IMR-90 (cell line): Measurements from ENCODE around the gene SPINDOC. TPM values are rescaled to one million over a fixed set of nuclear protein-coding genes. Genes with fewer than 3 reads are reported as not detected.

Source experiments
- ATAC-seq: fragments of 200-7000 bp; cut with Tn5 transposase; 2 replicates; pipeline ENCODE4 v1.9.1; 2020; ENCODE audit warnings: low read depth, mild to moderate bottlenecking, moderate library complexity
- BruUV-seq: library from RNA; stranded (reverse); fragments of 400-500 nt; replicated peaks from 2 replicates; lab custom pipeline; 2021; lab: Mats Ljungman, UMichigan
- CTCF ChIA-PET: fragments of 300-600 bp; formaldehyde crosslinking; extraction: SDS; loops from one replicate; lab custom pipeline; 2021; ENCODE audit warnings: antibody characterized with exemption; lab: Yijun Ruan, JAX
- POLR2A ChIA-PET: fragments of 300-600 bp; sonication (Branson Sonifier 250); formaldehyde crosslinking; loops from one replicate; lab custom pipeline; 2022; ENCODE audit warnings: antibody characterized with exemption; ENCODE audit not compliant: unreplicated experiment; lab: Charles Lee
- DNase-seq: peaks from one replicate; pipeline ENCODE4 v3.0.0; 2013
- H2AFZ ChIP-seq: replicated peaks from 2 replicates; pipeline ENCODE3; 2013; ENCODE audit warnings: low read length, mild to moderate bottlenecking; ENCODE audit not compliant: poor library complexity
- H2AK5ac ChIP-seq: 2 replicates; pipeline ENCODE4 v1.6.1; 2013; ENCODE audit warnings: low read depth, low read length, inconsistent platforms
- H2AK9ac ChIP-seq: replicated peaks from 2 replicates; pipeline ENCODE3; 2013; ENCODE audit warnings: mild to moderate bottlenecking, low read depth, low read length, moderate library complexity; ENCODE audit not compliant: poor library complexity
- H2BK120ac ChIP-seq: 2 replicates; pipeline ENCODE4 v1.6.1; 2013; ENCODE audit warnings: low read depth, low read length, inconsistent platforms
- H2BK15ac ChIP-seq: 3 replicates; pipeline ENCODE4 v1.6.1; 2013; ENCODE audit warnings: low read depth, low read length, inconsistent platforms
- H2BK20ac ChIP-seq: 2 replicates; pipeline ENCODE4 v1.6.1; 2013; ENCODE audit warnings: low read depth, mild to moderate bottlenecking, inconsistent platforms, low read length, moderate library complexity
- H2BK5ac ChIP-seq: 2 replicates; pipeline ENCODE4 v1.6.1; 2013; ENCODE audit warnings: mild to moderate bottlenecking, low read depth, low read length, inconsistent platforms; ENCODE audit not compliant: poor library complexity, severe bottlenecking
- H3K14ac ChIP-seq: replicated peaks from 2 replicates; pipeline ENCODE4 v1.6.1; 2013; ENCODE audit warnings: low read depth, low read length, inconsistent platforms
- H3K18ac ChIP-seq: 2 replicates; pipeline ENCODE4 v1.6.1; 2013; ENCODE audit warnings: low read depth, low read length, control low read depth
- H3K23ac ChIP-seq: 2 replicates; pipeline ENCODE4 v1.6.1; 2013; ENCODE audit warnings: low read depth, low read length, inconsistent platforms
- H3K27ac ChIP-seq: 2 replicates; pipeline ENCODE4 v1.5.1; 2013; ENCODE audit warnings: mild to moderate bottlenecking, control low read depth, low read length; ENCODE audit not compliant: insufficient read depth
- H3K27me3 ChIP-seq: 2 replicates; pipeline ENCODE4 v1.6.1; 2013; ENCODE audit warnings: low read length; ENCODE audit not compliant: control insufficient read depth, insufficient read depth
- H3K36me3 ChIP-seq: 2 replicates; pipeline ENCODE4 v1.6.1; 2013; ENCODE audit warnings: low read length, mixed read lengths; ENCODE audit not compliant: control insufficient read depth, insufficient read depth
- H3K4ac ChIP-seq: 2 replicates; pipeline ENCODE4 v1.6.1; 2013; ENCODE audit warnings: low read depth, low read length, inconsistent platforms
- H3K4me1 ChIP-seq: 2 replicates; pipeline ENCODE4 v1.6.1; 2013; ENCODE audit warnings: low read length, mixed read lengths; ENCODE audit not compliant: control insufficient read depth, insufficient read depth
- H3K4me2 ChIP-seq: 2 replicates; pipeline ENCODE4 v1.6.1; 2013; ENCODE audit warnings: low read depth, mild to moderate bottlenecking, control low read depth, low read length, moderate library complexity
- H3K4me3 ChIP-seq: 2 replicates; pipeline ENCODE4 v1.5.1; 2013; ENCODE audit warnings: low read depth, mild to moderate bottlenecking, control low read depth, low read length, moderate library complexity; ENCODE audit not compliant: insufficient read depth
- H3K56ac ChIP-seq: 2 replicates; pipeline ENCODE4 v1.6.1; 2013; ENCODE audit warnings: low read length, inconsistent platforms; ENCODE audit not compliant: insufficient read depth; ENCODE audit errors: extremely low read depth
- H3K79me1 ChIP-seq, 2 experiments: 2 replicates each; pipeline ENCODE4 v1.6.1; 2013; ENCODE audit warnings: low read length in 2 of 2, inconsistent platforms in 1 of 2, low read depth in 1 of 2
- H3K9ac ChIP-seq: 2 replicates; pipeline ENCODE4 v1.6.1; 2013; ENCODE audit warnings: low read depth, low read length, control low read depth
- H3K9me1 ChIP-seq: 2 replicates; pipeline ENCODE4 v1.6.1; 2013; ENCODE audit warnings: low read length, inconsistent platforms; ENCODE audit not compliant: insufficient read depth
- H3K9me3 ChIP-seq: 2 replicates; pipeline ENCODE4 v1.6.1; 2013; ENCODE audit warnings: low read length; ENCODE audit not compliant: control insufficient read depth, insufficient read depth
- H4K20me1 ChIP-seq: 2 replicates; pipeline ENCODE4 v1.6.1; 2013; ENCODE audit warnings: low read length, inconsistent platforms; ENCODE audit not compliant: insufficient read depth
- H4K5ac ChIP-seq: 2 replicates; pipeline ENCODE4 v1.6.1; 2013; ENCODE audit warnings: mild to moderate bottlenecking, low read depth, low read length, control low read depth
- H4K8ac ChIP-seq, 2 experiments: 2 replicates each; pipeline ENCODE4 v1.6.1; 2013; ENCODE audit warnings: low read depth in 2 of 2, low read length in 2 of 2, control low read depth in 1 of 2, inconsistent platforms in 1 of 2
- H4K91ac ChIP-seq: 2 replicates; pipeline ENCODE4 v1.6.1; 2013; ENCODE audit warnings: low read depth, low read length, inconsistent platforms; ENCODE audit not compliant: insufficient read depth
- CHD1 ChIP-seq: IDR thresholded peaks from 2 replicates; pipeline ENCODE4 v1.6.1; 2012; ENCODE audit warnings: low read depth, low read length, improper control_type of control experiment
- CTCF ChIP-seq: conservative IDR thresholded peaks from 2 replicates; pipeline ENCODE4 v1.5.1; 2012; ENCODE audit warnings: mild to moderate bottlenecking, low read depth, low read length, improper control_type of control experiment
- FOS ChIP-seq: fragments of 150-350 bp; IDR thresholded peaks from 2 replicates; pipeline ENCODE4 v1.6.1; 2016; ENCODE audit warnings: low read depth, low read length
- NFE2L2 ChIP-seq: fragments of 150-350 bp; IDR thresholded peaks from 2 replicates; pipeline ENCODE4 v1.6.1; 2016; ENCODE audit warnings: low read depth, mild to moderate bottlenecking, low read length
- RFX5 ChIP-seq: IDR thresholded peaks from 2 replicates; pipeline ENCODE4 v1.8.0; 2012; ENCODE audit warnings: low read depth, mild to moderate bottlenecking, low read length, moderate library complexity
- WGBS, 2 experiments: methylation state at CpG; one replicate each; pipeline versions ENCODE4 v1.1.5 to v1.1.7; 2013; ENCODE audit warnings: missing lambda C conversion rate in 2 of 2; ENCODE audit not compliant: insufficient read length in 1 of 2; ENCODE audit errors: extremely low coverage in 2 of 2; 5-methylcytosine and 5-hydroxymethylcytosine counted together
- dilution Hi-C: fragments of 300-500 bp; cut with HindIII; formaldehyde crosslinking; loops from one replicate; pipeline ENCODE4 v1.14.3; 2018; ENCODE audit warnings: low sequenced_read_pairs; ENCODE audit not compliant: unreplicated experiment
- in situ Hi-C: fragments of 300-500 bp; cut with MboI; formaldehyde crosslinking; loops from 3 replicates; pipeline ENCODE4 v1.14.3; 2019; ENCODE audit warnings: low sequenced_read_pairs, inconsistent platforms, mixed read lengths
- intact Hi-C: fragments of 100-400 bp; cut with micrococcal nuclease; formaldehyde crosslinking; loops from 2 replicates; pipeline ENCODE4 v1.10.0; 2022
- polyA plus RNA-seq, 3 experiments: library from polyadenylated mRNA; depleted of rRNA; stranded (reverse); fragments of >200 nt; gene quantifications; 2 replicates each; pipeline ENCODE4 v1.2.3, GENCODE V29; 2012; ENCODE audit warnings: low replicate concordance in 1 of 3
- total RNA-seq: library from RNA; depleted of rRNA; stranded (reverse); fragments of >200 nt; gene quantifications from 2 replicates; pipeline ENCODE4 v1.2.3, GENCODE V29; 2012

Gene SPINDOC
- total and polyA plus RNA-seq, 2 of the 4 experiments (the other 2 are of a cell fraction): 10.0 to 29.9 TPM

GRCh38 chr11:63775191-63775590 is 38.1 kb upstream of the SPINDOC start:
- H4K8ac ChIP-seq: no peak overlapping the region
- no CpG with 5 or more reads among the region's 3 CpGs for WGBS, 2 experiments
- no peak overlapping the region for H3K56ac ChIP-seq
- no peak overlapping the region for H2AK9ac ChIP-seq
- H3K4me2 ChIP-seq: no peak overlapping the region
- H2AFZ ChIP-seq: no peak overlapping the region
- CTCF ChIA-PET: no interaction called here
- no peak overlapping the region for H2BK5ac ChIP-seq
- no peak overlapping the region for H3K14ac ChIP-seq
- POLR2A ChIA-PET: no interaction called here
- H4K5ac ChIP-seq: no peak overlapping the region
- no peaks in the 10 kb centered on the region; the same call in 1 of the 2 replicates for H3K27me3 ChIP-seq
- H3K9me3 ChIP-seq: no peaks in the 10 kb centered on the region
- dilution Hi-C loops: no loop called here
- H2AK5ac ChIP-seq: no peak overlapping the region
- no TSS peak for BruUV-seq
- peaks cover 7% of the 10 kb centered on the region for H3K9me1 ChIP-seq
- no peak overlapping the region for H2BK120ac ChIP-seq
- no peaks in the 10 kb centered on the region for H4K20me1 ChIP-seq
- H3K18ac ChIP-seq: no peak overlapping the region
- no peak overlapping the region for H3K27ac ChIP-seq
- in situ Hi-C loops: no loop called here
- H4K91ac ChIP-seq: no peak overlapping the region
- no peaks in the 10 kb centered on the region for H3K79me1 ChIP-seq
- H2BK15ac ChIP-seq: no peak overlapping the region
- intact Hi-C loops: no loop called here
- H3K4me3 ChIP-seq: no peak overlapping the region
- no peak overlapping the region for H3K23ac ChIP-seq
- H3K9ac ChIP-seq: no peak overlapping the region
- ATAC-seq (peak; percentile 44), DNase-seq (peak; percentile 40)
- no peak overlapping the region for H3K4ac ChIP-seq
- peaks cover 8% of the 10 kb centered on the region for H3K4me1 ChIP-seq
- TF ChIP-seq CHD1: no peak
- no peak for TF ChIP-seq NFE2L2
- TF ChIP-seq CTCF: no peak
- TF ChIP-seq RFX5: no peak
- no peak for TF ChIP-seq FOS
- no peaks in the 10 kb centered on the region for H3K36me3 ChIP-seq
- no peak overlapping the region for H2BK20ac ChIP-seq
